HL-60/S4 (cell line): ENCODE measurements around the gene VPS26A.

Source experiments
- in situ Hi-C: fragments of 300-500 bp; cut with MboI; formaldehyde crosslinking; loops from 2 replicates; pipeline ENCODE4 v1.14.3; 2022; ENCODE audit warnings: low sequenced_read_pairs

The VPS26A gene

DNA sequence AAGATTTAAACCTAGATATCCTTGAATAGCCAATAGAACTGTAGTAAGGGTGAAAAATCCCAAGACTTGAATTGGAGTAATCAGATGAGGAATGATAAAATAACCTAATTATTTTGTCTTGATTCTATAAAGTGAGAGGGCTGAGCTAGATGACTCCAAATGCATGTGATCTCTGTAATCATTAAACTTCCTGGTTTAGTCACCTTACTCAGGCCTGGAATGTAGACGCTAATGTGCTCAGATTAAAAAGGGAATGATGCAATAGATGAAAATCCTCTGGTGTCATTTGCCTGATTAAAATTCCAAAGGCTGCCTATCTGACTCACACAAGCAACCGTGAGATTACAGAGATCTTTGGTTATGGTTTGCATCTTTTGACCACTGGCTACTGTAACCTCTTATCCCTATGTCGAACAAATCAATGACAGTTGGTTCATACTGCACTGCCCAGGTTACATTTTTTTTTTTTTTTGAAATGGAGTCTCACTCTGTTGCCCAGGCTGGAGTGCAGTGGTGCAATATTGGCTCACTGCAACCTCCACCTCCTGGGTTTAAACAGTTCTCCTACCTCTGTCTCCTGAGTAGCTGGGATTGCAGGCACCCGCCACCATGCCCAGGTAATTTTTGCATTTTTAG is 93.3 kb downstream of the VPS26A start:
- in situ Hi-C loops = no loop called here

DNA sequence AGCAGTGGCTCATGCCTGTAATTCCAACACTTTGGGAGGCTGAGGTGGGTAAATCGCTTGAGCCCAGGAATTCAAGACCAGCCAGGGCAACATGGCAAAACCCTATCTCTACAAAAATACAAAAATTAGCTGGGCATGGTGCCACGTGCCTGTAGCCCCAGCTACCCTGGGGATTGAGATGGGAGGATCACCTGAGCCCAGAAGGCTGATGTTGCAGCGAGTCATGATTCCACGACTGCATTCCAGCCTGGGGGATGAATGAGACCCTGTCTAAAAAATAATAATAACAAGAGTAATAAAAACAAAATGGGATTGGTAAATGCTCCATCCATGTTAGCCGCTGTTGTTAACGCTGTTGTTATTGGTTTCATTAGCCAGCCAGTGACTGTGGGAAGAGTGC is 94.9 kb downstream of the VPS26A start:
- in situ Hi-C loops = no loop called here

DNA sequence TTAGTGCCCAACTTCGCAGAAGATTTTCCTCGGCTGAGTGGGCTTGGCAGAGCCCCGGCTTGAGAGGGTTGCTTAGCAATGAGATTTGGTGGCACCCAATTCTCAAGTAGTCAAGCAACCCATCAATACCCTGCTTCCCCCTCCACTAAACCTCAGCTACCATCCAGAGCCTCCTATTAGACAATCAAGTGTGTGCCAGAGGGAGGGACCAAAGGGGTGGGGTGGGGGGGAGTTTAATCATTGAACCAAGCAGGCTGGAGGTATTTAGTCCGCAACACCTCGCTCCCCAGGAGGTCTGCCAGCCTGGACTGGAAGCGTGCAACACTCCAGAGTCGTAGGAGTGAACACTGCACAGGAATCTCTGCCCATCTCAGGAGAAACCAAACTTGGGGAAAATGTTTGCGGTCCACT is 96.1 kb downstream of the VPS26A start, which contains the start of gene HKDC1:
TSS of gene HKDC1 (plus strand) at position 292 of the 411 bp plus-strand sequence. CDS start at position 396, 104 bp downstream.
- in situ Hi-C loops = no loop called here

DNA sequence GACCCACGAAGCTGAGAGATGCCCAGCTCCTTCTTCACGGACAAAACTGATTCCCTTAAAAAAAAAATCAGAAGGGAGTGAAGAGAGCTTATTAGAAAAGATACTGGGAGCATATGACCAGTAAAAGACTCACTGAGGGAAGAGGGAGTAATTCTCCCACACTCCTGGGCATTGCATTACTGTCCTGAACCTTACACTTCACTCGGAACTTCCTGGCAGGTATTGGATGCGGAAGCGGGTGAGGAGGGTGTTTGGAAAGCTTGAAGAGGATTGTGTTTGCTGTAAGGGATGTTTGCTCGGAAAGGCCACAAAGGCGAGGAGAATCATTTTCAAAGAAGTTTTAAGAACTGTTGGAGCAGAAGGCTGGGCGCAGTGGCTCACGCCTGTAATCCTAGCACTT is 96.5 kb downstream of the VPS26A start:
- in situ Hi-C loops = no loop called here
